ENCODE measurements around the gene ATG10. TPM values are rescaled to one million over a fixed set of nuclear protein-coding genes. Genes with fewer than 3 reads are reported as not detected.
A peak's percentile ranks its signal among the peaks of the same experiment; 100 is the strongest.

ATG10 gene
- total and polyA plus RNA-seq, 2 of the 13 experiments (the other 11 are each of a cell fraction or from before 2014, with no cell fraction given): 2.0 to 5.7 TPM

DNA sequence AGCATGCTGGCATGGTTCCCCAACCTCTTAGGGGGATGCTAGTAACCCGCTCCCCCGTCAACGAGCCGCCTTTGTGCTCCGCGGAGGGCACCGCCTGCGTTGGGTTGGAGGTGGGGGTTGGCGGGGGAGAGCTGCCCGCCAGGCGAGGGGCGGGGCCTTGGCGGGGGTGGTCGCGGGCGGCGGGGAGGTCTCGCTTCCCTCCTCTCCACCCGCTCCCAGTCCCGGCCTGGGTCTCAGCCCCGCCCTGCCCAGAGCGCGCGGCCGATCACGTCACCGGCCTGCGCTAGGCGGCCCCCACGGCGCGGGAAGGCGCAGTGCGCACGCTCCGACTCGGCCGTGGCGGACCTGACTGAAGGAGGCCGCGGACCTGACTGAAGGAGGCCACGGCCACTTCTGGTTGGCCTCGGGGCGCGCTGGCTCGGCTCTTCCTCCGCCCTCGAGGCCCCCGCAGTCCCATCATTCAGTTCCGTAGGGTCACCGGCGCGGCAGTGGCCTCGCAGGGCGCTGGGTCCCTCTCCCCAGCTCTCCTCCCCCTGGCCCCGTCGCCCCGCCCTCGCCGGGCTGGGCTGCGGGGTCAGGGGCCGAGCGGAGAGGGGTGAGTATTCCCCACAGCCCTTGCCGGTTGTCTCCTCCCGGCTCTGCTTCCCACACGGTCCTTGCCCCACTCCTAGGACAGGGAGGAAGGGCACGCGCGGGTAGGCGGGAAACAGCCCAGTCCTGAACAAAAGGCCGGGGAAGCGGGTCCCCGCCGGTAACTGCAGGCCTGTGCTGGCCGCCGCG, at the start of gene ATG10 (continued):
- TF ChIP-seq, protein P1, sequence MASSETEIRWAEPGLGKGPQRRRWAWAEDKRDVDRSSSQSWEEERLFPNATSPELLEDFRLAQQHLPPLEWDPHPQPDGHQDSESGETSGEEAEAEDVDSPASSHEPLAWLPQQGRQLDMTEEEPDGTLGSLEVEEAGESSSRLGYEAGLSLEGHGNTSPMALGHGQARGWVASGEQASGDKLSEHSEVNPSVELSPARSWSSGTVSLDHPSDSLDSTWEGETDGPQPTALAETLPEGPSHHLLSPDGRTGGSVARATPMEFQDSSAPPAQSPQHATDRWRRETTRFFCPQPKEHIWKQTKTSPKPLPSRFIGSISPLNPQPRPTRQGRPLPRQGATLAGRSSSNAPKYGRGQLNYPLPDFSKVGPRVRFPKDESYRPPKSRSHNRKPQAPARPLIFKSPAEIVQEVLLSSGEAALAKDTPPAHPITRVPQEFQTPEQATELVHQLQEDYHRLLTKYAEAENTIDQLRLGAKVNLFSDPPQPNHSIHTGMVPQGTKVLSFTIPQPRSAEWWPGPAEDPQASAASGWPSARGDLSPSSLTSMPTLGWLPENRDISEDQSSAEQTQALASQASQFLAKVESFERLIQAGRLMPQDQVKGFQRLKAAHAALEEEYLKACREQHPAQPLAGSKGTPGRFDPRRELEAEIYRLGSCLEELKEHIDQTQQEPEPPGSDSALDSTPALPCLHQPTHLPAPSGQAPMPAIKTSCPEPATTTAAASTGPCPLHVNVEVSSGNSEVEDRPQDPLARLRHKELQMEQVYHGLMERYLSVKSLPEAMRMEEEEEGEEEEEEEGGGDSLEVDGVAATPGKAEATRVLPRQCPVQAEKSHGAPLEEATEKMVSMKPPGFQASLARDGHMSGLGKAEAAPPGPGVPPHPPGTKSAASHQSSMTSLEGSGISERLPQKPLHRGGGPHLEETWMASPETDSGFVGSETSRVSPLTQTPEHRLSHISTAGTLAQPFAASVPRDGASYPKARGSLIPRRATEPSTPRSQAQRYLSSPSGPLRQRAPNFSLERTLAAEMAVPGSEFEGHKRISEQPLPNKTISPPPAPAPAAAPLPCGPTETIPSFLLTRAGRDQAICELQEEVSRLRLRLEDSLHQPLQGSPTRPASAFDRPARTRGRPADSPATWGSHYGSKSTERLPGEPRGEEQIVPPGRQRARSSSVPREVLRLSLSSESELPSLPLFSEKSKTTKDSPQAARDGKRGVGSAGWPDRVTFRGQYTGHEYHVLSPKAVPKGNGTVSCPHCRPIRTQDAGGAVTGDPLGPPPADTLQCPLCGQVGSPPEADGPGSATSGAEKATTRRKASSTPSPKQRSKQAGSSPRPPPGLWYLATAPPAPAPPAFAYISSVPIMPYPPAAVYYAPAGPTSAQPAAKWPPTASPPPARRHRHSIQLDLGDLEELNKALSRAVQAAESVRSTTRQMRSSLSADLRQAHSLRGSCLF (CRISPR knock-in tag; IDR thresholded peaks at IDR 0.05; ENCODE audit: borderline replicate concordance): no peak
- TF ChIP-seq ARID2 (CRISPR knock-in tag; IDR thresholded peaks at IDR 0.05; ENCODE audit: borderline replicate concordance): no peak
- TF ChIP-seq, protein P2, sequence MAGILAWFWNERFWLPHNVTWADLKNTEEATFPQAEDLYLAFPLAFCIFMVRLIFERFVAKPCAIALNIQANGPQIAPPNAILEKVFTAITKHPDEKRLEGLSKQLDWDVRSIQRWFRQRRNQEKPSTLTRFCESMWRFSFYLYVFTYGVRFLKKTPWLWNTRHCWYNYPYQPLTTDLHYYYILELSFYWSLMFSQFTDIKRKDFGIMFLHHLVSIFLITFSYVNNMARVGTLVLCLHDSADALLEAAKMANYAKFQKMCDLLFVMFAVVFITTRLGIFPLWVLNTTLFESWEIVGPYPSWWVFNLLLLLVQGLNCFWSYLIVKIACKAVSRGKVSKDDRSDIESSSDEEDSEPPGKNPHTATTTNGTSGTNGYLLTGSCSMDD (CRISPR knock-in tag; IDR thresholded peaks at IDR 0.05): no peak
- TF ChIP-seq, protein P3, sequence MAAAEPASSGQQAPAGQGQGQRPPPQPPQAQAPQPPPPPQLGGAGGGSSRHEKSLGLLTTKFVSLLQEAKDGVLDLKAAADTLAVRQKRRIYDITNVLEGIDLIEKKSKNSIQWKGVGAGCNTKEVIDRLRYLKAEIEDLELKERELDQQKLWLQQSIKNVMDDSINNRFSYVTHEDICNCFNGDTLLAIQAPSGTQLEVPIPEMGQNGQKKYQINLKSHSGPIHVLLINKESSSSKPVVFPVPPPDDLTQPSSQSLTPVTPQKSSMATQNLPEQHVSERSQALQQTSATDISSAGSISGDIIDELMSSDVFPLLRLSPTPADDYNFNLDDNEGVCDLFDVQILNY (CRISPR knock-in tag; conservative IDR thresholded peaks at IDR 0.05): peak; percentile 46; the same call in 1 of the 2 replicates
- TF ChIP-seq ZNF430 (CRISPR knock-in tag; IDR thresholded peaks at IDR 0.05): peak; percentile 87
- TF ChIP-seq RARA (CRISPR knock-in tag; IDR thresholded peaks at IDR 0.05): peak; percentile 32
- TF ChIP-seq U2AF1 (optimal IDR thresholded peaks at IDR 0.05; ENCODE audit: low read depth, low read length): peak; percentile 39
- TF ChIP-seq ZNF33A (CRISPR knock-in tag; IDR thresholded peaks at IDR 0.05; ENCODE audit: borderline replicate concordance): no peak
- TF ChIP-seq BRF2 (CRISPR knock-in tag; IDR thresholded peaks at IDR 0.05): no peak
- no peak; the same call in 1 of the 2 replicates for TF ChIP-seq ZBTB42 (CRISPR knock-in tag; IDR thresholded peaks at IDR 0.05)
- no peak for TF ChIP-seq CCAR2 (optimal IDR thresholded peaks at IDR 0.05; ENCODE audit: low read depth, low read length)
- TF ChIP-seq ZNF10 (CRISPR knock-in tag; IDR thresholded peaks at IDR 0.05; ENCODE audit: borderline replicate concordance, low read depth): no peak
- TF ChIP-seq MXI1 (IDR thresholded peaks at IDR 0.05; ENCODE audit: borderline replicate concordance, low read depth, low read length): peak; percentile 39; the same call in 1 of the 3 replicates
- TF ChIP-seq, protein P4, sequence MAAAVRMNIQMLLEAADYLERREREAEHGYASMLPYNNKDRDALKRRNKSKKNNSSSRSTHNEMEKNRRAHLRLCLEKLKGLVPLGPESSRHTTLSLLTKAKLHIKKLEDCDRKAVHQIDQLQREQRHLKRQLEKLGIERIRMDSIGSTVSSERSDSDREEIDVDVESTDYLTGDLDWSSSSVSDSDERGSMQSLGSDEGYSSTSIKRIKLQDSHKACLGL (CRISPR knock-in tag; IDR thresholded peaks at IDR 0.05): peak; percentile 90
- peak; percentile 43; the same call in 1 of the 2 replicates for TF ChIP-seq SP5 (CRISPR knock-in tag; IDR thresholded peaks at IDR 0.05; ENCODE audit: borderline replicate concordance, low read depth)
- TF ChIP-seq, protein P5, sequence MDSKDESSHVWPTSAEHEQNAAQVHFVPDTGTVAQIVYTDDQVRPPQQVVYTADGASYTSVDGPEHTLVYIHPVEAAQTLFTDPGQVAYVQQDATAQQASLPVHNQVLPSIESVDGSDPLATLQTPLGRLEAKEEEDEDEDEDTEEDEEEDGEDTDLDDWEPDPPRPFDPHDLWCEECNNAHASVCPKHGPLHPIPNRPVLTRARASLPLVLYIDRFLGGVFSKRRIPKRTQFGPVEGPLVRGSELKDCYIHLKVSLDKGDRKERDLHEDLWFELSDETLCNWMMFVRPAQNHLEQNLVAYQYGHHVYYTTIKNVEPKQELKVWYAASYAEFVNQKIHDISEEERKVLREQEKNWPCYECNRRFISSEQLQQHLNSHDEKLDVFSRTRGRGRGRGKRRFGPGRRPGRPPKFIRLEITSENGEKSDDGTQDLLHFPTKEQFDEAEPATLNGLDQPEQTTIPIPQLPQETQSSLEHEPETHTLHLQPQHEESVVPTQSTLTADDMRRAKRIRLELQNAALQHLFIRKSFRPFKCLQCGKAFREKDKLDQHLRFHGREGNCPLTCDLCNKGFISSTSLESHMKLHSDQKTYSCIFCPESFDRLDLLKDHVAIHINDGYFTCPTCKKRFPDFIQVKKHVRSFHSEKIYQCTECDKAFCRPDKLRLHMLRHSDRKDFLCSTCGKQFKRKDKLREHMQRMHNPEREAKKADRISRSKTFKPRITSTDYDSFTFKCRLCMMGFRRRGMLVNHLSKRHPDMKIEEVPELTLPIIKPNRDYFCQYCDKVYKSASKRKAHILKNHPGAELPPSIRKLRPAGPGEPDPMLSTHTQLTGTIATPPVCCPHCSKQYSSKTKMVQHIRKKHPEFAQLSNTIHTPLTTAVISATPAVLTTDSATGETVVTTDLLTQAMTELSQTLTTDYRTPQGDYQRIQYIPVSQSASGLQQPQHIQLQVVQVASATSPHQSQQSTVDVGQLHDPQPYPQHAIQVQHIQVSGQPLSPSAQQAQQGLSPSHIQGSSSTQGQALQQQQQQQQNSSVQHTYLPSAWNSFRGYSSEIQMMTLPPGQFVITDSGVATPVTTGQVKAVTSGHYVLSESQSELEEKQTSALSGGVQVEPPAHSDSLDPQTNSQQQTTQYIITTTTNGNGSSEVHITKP (CRISPR knock-in tag; IDR thresholded peaks at IDR 0.05; ENCODE audit: low read depth): no peak
